GM18519 (cell line): ENCODE measurements around the gene GOLGA3.
"Not testable (repeated sequence)": the region's sequence is repeated elsewhere in the genome, so short reads cannot be mapped to it uniquely, and the experiment has no call there.

Experiments
- ATAC-seq: cut with Tn5 transposase; IDR thresholded peaks from one replicate; pipeline ENCODE4 v1.9.1; 2021; ENCODE audit warnings: mild to moderate bottlenecking, moderate library complexity; ENCODE audit not compliant: unreplicated experiment, low FRiP score

Gene GOLGA3

GRCh38 chr12:132779781-132780353 is 48.8 kb downstream of the GOLGA3 start:
- no peak for ATAC-seq

- ATAC-seq = no peak
Measured at GRCh38 chr12:132777614-132778013, 51.1 kb downstream of the GOLGA3 start.

- ATAC-seq = no peak
Measured at GRCh38 chr12:132776816-132777568, 51.7 kb downstream of the GOLGA3 start.

GRCh38 chr12:132776230-132776625 is 52.4 kb downstream of the GOLGA3 start:
- not testable (repeated sequence) for ATAC-seq

- no peak for ATAC-seq
Measured at GRCh38 chr12:132775502-132776229, 53.0 kb downstream of the GOLGA3 start.

- ATAC-seq = no peak
Measured at GRCh38 chr12:132774646-132775275, 53.9 kb downstream of the GOLGA3 start.

- ATAC-seq = no peak
Measured at GRCh38 chr12:132774159-132774558, 54.5 kb downstream of the GOLGA3 start.

GRCh38 chr12:132773077-132773955 is 55.4 kb downstream of the GOLGA3 start:
- ATAC-seq = no peak

GRCh38 chr12:132772606-132773005 is 56.1 kb downstream of the GOLGA3 start:
- ATAC-seq = peak; percentile 43

- no peak for ATAC-seq
Measured at GRCh38 chr12:132771126-132771838, 57.4 kb downstream of the GOLGA3 start.

GRCh38 chr12:132766380-132767085 is 62.1 kb downstream of the GOLGA3 start:
- ATAC-seq = no peak

GRCh38 chr12:132765361-132765760 is 63.3 kb downstream of the GOLGA3 start:
- ATAC-seq = no peak

GRCh38 chr12:132764231-132764630 is 64.4 kb downstream of the GOLGA3 start:
- no peak for ATAC-seq

GRCh38 chr12:132761921-132762583 is 66.6 kb downstream of the GOLGA3 start:
- peak; percentile 40 for ATAC-seq

- ATAC-seq = peak; percentile 11
Measured at GRCh38 chr12:132761032-132761920, 67.4 kb downstream of the GOLGA3 start, which contains the start of gene ANKLE2. Gene ANKLE2, minus strand, starts transcription at chr12:132761832. Its CDS starts 34 bp downstream, at chr12:132761798.

- ATAC-seq = no peak
Measured at GRCh38 chr12:132759359-132759758, 69.3 kb downstream of the GOLGA3 start.

- not testable (repeated sequence) for ATAC-seq
Measured at GRCh38 chr12:132758825-132759224, 69.8 kb downstream of the GOLGA3 start.
